ENCODE data around the gene MEST. TPM values are rescaled to one million over a fixed set of nuclear protein-coding genes. Genes with fewer than 3 reads are reported as not detected.
A peak's percentile ranks its signal among the peaks of the same experiment; 100 is the strongest.

MEST gene
- total RNA-seq, 6 donors from 2014 or later: 13.9 to 52.5 (median 17.8) TPM

GRCh38 chr7:130488392-130489139 lies 3.3 kb upstream of the MEST start:
- peak overlapping the region in 1 of 4 donors; percentile 30 for H3K27ac ChIP-seq
- no peak for ATAC-seq (ENCODE audit: low FRiP score in 2 of 2)

GRCh38 chr7:130489140-130489983 lies 2.5 kb upstream of the MEST start:
- DNase-seq (no peak), ATAC-seq (ENCODE audit: low FRiP score in 2 of 2) (no peak)
- peaks cover 0 to 2% (median 0%) of the 10 kb centered on the region in 4 donors for H3K27me3 ChIP-seq
- WGBS, 2 donors: 70 to 73% methylated on average over 9 to 10 of the region's 10 CpGs
- TF ChIP-seq EP300 (IDR thresholded peaks at IDR 0.05) (no peak), CTCF (IDR thresholded peaks at IDR 0.05) (no peak), POLR2AphosphoS5 (IDR thresholded peaks at IDR 0.05) (no peak), POLR2A (IDR thresholded peaks at IDR 0.05) (no peak)
- no peak overlapping the region for H3K4me3 ChIP-seq
- no peaks in the 10 kb centered on the region for H3K9me3 ChIP-seq
- no peak overlapping the region for H3K27ac ChIP-seq
- no peaks in the 10 kb centered on the region for H3K36me3 ChIP-seq
- peaks cover 17 to 46% (median 19%) of the 10 kb centered on the region in 4 donors for H3K4me1 ChIP-seq

More at GRCh38 chr7:130488392-130489139, 3.3 kb upstream of the MEST start:
- Histone ChIP-seq H3K36me3 (no peaks in the 10 kb centered on the region), H3K27me3 (peaks cover 0 to 2% (median 0%) of the 10 kb centered on the region in 4 donors), H3K4me3 (no peak overlapping the region), H3K9me3 (no peaks in the 10 kb centered on the region), H3K4me1 (peaks cover 17 to 46% (median 19%) of the 10 kb centered on the region in 4 donors)
- TF ChIP-seq EP300 (IDR thresholded peaks at IDR 0.05) (no peak), POLR2AphosphoS5 (IDR thresholded peaks at IDR 0.05) (no peak), CTCF (IDR thresholded peaks at IDR 0.05) (no peak), POLR2A (IDR thresholded peaks at IDR 0.05) (no peak)
- DNase-seq: no peak
- 73 to 76% methylated on average over 7 of the region's 7 CpGs for WGBS, 2 donors

DNA sequence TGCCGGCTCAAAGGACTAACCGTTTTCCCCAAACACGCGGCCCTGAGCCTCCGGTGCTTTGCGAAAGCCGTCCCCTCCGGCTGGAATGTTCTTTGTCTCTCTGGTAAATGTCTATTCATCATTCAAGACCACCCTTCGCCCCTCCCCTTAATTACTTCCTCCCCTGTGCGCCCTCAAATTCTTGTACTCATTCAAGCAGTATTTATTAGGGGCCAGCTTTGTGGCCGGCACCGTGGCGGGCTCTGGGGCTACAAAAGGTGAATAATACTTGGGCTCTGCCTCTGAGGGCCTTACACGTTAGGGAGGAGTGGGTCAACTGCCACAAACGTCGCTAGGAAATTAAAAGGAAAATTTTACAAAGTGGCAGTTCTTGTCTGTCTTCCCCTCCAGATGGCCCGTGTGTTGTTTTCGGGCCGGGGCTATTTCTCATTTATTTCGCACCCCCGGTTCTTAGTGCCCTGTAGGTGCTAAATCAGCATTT lies 1.5 kb upstream of the MEST start:
- DNase-seq (peak in 1 of 2 donors; percentile 40), ATAC-seq (ENCODE audit: low FRiP score in 2 of 2) (no peak)
- peaks cover 0 to 2% (median 0%) of the 10 kb centered on the region in 4 donors for H3K27me3 ChIP-seq
- TF ChIP-seq CTCF (IDR thresholded peaks at IDR 0.05) (no peak), POLR2A (IDR thresholded peaks at IDR 0.05) (no peak), POLR2AphosphoS5 (IDR thresholded peaks at IDR 0.05) (no peak), EP300 (IDR thresholded peaks at IDR 0.05) (no peak)
- no peaks in the 10 kb centered on the region for H3K36me3 ChIP-seq
- WGBS, 2 donors: 63% methylated on average over 21 of the region's 21 CpGs
- peak overlapping the region in 3 of 4 donors; percentile 40 to 51 (median 48) for H3K4me3 ChIP-seq
- no peak overlapping the region for H3K27ac ChIP-seq
- no peaks in the 10 kb centered on the region for H3K9me3 ChIP-seq
- H3K4me1 ChIP-seq: peaks cover 17 to 46% (median 19%) of the 10 kb centered on the region in 4 donors

GRCh38 chr7:130490888-130491804 lies 739 bp upstream of the MEST start:
- Histone ChIP-seq H3K27ac (peak overlapping the region; percentile 7 to 38 (median 32)), H3K4me3 (peak overlapping the region; percentile 16 to 51 (median 44)), H3K27me3 (peaks cover 0 to 2% (median 0%) of the 10 kb centered on the region in 4 donors), H3K9me3 (no peaks in the 10 kb centered on the region), H3K4me1 (peaks cover 12 to 41% (median 15%) of the 10 kb centered on the region in 4 donors), H3K36me3 (no peaks in the 10 kb centered on the region)
- DNase-seq: peak in 1 of 2 donors; percentile 91
- WGBS, 2 donors: 54 to 58% methylated on average over 33 to 62 of the region's 62 CpGs
- no peak for TF ChIP-seq POLR2AphosphoS5 (IDR thresholded peaks at IDR 0.05)
- peak; percentile 53 to 66 (median 60) for TF ChIP-seq CTCF (IDR thresholded peaks at IDR 0.05)
- ATAC-seq (ENCODE audit: low FRiP score in 2 of 2): peak; percentile 41 to 77
